AG09309 (cell line): Measurements from ENCODE around the gene SAMSN1.

Source experiments
- DNase-seq: peaks from one replicate; pipeline ENCODE4 v3.0.0-alpha.2; 2010; ENCODE audit warnings: low read depth
- H3K4me3 ChIP-seq: 2 replicates; pipeline ENCODE4 v1.5.1; 2011; ENCODE audit warnings: mild to moderate bottlenecking, low read depth, low read length, moderate library complexity; ENCODE audit not compliant: control insufficient read depth
- CTCF ChIP-seq: IDR thresholded peaks from 2 replicates; pipeline ENCODE4 v1.5.1; 2011; ENCODE audit warnings: mild to moderate bottlenecking, low read depth, low read length, inconsistent platforms; ENCODE audit not compliant: insufficient read depth, control insufficient read depth; ENCODE audit errors: missing control alignments

SAMSN1 gene

GRCh38 chr21:14543983-14544382, 2.1 kb downstream of the SAMSN1 start:
- H3K4me3 ChIP-seq, result no peak overlapping the region
- no peak for DNase-seq
- no peak for TF ChIP-seq CTCF

- no peak for DNase-seq
- H3K4me3 ChIP-seq, result no peak overlapping the region
- no peak for TF ChIP-seq CTCF
Measured at GRCh38 chr21:14542638-14543037, 3.5 kb downstream of the SAMSN1 start.

GRCh38 chr21:14541841-14542490, 4.1 kb downstream of the SAMSN1 start:
- TF ChIP-seq CTCF, result no peak
- no peak for DNase-seq
- no peak overlapping the region for H3K4me3 ChIP-seq

- no peak for DNase-seq
- H3K4me3 ChIP-seq, result no peak overlapping the region
- no peak for TF ChIP-seq CTCF
Measured at GRCh38 chr21:14538483-14538882, 7.6 kb downstream of the SAMSN1 start.

- TF ChIP-seq CTCF, result no peak
- no peak overlapping the region for H3K4me3 ChIP-seq
- no peak for DNase-seq
Measured at GRCh38 chr21:14536929-14537328, 9.2 kb downstream of the SAMSN1 start.

DNA sequence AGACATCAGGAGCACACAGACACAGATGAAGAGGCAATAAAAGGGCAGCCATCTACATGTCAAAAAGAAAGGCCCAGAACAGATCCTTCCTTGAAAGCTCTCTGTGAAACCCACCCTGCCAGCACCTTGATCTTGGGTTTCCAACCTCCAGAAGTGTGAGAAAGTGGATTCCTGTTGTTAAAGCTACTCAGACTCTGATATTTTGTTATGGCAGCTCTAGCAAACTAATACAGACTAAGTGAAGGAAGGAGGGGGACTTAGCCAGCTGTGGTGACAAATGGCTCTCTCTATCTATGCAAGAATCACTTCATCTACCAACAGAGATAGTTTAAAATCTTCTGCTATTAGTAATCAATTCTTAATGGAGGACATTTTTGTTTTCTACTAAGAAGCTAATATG, 10.4 kb downstream of the SAMSN1 start:
- no peak for DNase-seq
- TF ChIP-seq CTCF, result no peak
- H3K4me3 ChIP-seq, result no peak overlapping the region
